SKM-1 treated with dmso at 0.1 percent for 144 hours (cell line): ENCODE measurements around the gene ANKK1.

Experiments
- DNase-seq: peaks from one replicate; lab custom pipeline; 2025; ENCODE audit not compliant: unreplicated experiment; lab: John Stamatoyannopoulos, UW

ANKK1 gene

GRCh38 chr11:113449743-113450142, 62.2 kb downstream of the ANKK1 start:
- no peak for DNase-seq
